Trophoblast cell (in vitro differentiated cells and primary cell): ENCODE measurements around the gene IFNG.

Experiments
- DNase-seq, 2 donors: peaks; one replicate each; pipeline ENCODE4 v3.0.0-alpha.2; 2016
- H2AFZ ChIP-seq: 2 replicates; pipeline ENCODE4 v1.6.1; 2013; ENCODE audit warnings: low read length, moderate library complexity, mild to moderate bottlenecking; ENCODE audit not compliant: insufficient read depth, poor library complexity
- H2AK5ac ChIP-seq: 2 replicates; pipeline ENCODE4 v1.6.1; 2013; ENCODE audit warnings: mild to moderate bottlenecking, low read length
- H2BK120ac ChIP-seq: 2 replicates; pipeline ENCODE4 v1.6.1; 2013; ENCODE audit warnings: low read length, mild to moderate bottlenecking, moderate library complexity; ENCODE audit not compliant: insufficient read depth, poor library complexity
- H2BK12ac ChIP-seq: 2 replicates; pipeline ENCODE4 v1.6.1; 2013; ENCODE audit warnings: mild to moderate bottlenecking, low read length, moderate library complexity
- H2BK5ac ChIP-seq: 2 replicates; pipeline ENCODE4 v1.6.1; 2013; ENCODE audit warnings: low read length, low read depth, moderate library complexity, mild to moderate bottlenecking; ENCODE audit not compliant: poor library complexity
- H3K14ac ChIP-seq: 2 replicates; pipeline ENCODE4 v1.6.1; 2013; ENCODE audit warnings: mild to moderate bottlenecking, low read length
- H3K18ac ChIP-seq: 2 replicates; pipeline ENCODE4 v1.6.1; 2013; ENCODE audit warnings: mild to moderate bottlenecking, low read length
- H3K23ac ChIP-seq: 2 replicates; pipeline ENCODE4 v1.6.1; 2013; ENCODE audit warnings: low read length
- H3K27ac ChIP-seq: 2 replicates; pipeline ENCODE4 v1.5.1; 2013; ENCODE audit warnings: low read depth, mild to moderate bottlenecking, inconsistent platforms, low read length, moderate library complexity
- H3K27me3 ChIP-seq: 2 replicates; pipeline ENCODE4 v1.6.1; 2013; ENCODE audit warnings: inconsistent platforms, mild to moderate bottlenecking, low read length, moderate library complexity; ENCODE audit not compliant: insufficient read depth
- H3K36me3 ChIP-seq, 2 experiments: 1 replicate in 1 of 2; 2 replicates in 1 of 2; pipeline ENCODE4 v1.6.1; 2013; ENCODE audit warnings: low read length in 2 of 2, mild to moderate bottlenecking in 2 of 2, moderate library complexity in 1 of 2; ENCODE audit not compliant: insufficient read depth in 2 of 2, control insufficient read depth in 1 of 2
- H3K4ac ChIP-seq: 2 replicates; pipeline ENCODE4 v1.6.1; 2013; ENCODE audit warnings: low read depth, mild to moderate bottlenecking, low read length, moderate library complexity
- H3K4me1 ChIP-seq, 2 experiments: 1 replicate in 1 of 2; 2 replicates in 1 of 2; pipeline ENCODE4 v1.6.1; 2013; ENCODE audit warnings: low read length in 2 of 2, mild to moderate bottlenecking in 2 of 2, moderate library complexity in 1 of 2; ENCODE audit not compliant: insufficient read depth in 2 of 2, control insufficient read depth in 1 of 2
- H3K4me2 ChIP-seq: 2 replicates; pipeline ENCODE4 v1.6.1; 2013; ENCODE audit warnings: inconsistent platforms, mild to moderate bottlenecking, low read length, moderate library complexity
- H3K4me3 ChIP-seq: 2 replicates; pipeline ENCODE4 v1.5.1; 2013; ENCODE audit warnings: mild to moderate bottlenecking, low read depth, low read length, inconsistent platforms
- H3K79me1 ChIP-seq: one replicate; pipeline ENCODE4 v1.6.1; 2013; ENCODE audit warnings: low read length
- H3K79me2 ChIP-seq: 2 replicates; pipeline ENCODE4 v1.6.1; 2013; ENCODE audit warnings: low read length, mild to moderate bottlenecking; ENCODE audit not compliant: control insufficient read depth, insufficient read depth, poor library complexity
- H3K9ac ChIP-seq: 2 replicates; pipeline ENCODE4 v1.6.1; 2013; ENCODE audit warnings: mild to moderate bottlenecking, low read length
- H3K9me3 ChIP-seq: 2 replicates; pipeline ENCODE4 v1.6.1; 2013; ENCODE audit warnings: low read depth, mild to moderate bottlenecking, control low read depth, inconsistent platforms, low read length; ENCODE audit not compliant: insufficient read depth
- H4K12ac ChIP-seq: 2 replicates; pipeline ENCODE4 v1.6.1; 2013; ENCODE audit warnings: low read depth, mild to moderate bottlenecking, low read length, moderate library complexity
- H4K8ac ChIP-seq: 2 replicates; pipeline ENCODE4 v1.6.1; 2013; ENCODE audit warnings: low read depth, mild to moderate bottlenecking, low read length, moderate library complexity
- H4K91ac ChIP-seq: one replicate; pipeline ENCODE4 v1.6.1; 2013; ENCODE audit warnings: low read depth, mild to moderate bottlenecking, low read length, moderate library complexity
- WGBS: extraction: QIAGEN DNeasy Blood & Tissue Kit; methylation state at CpG from one replicate; pipeline ENCODE4 v1.1.7; 2013; ENCODE audit warnings: missing lambda C conversion rate; ENCODE audit not compliant: insufficient read length, insufficient coverage; ENCODE audit errors: extremely low coverage; 5-methylcytosine and 5-hydroxymethylcytosine counted together

Gene IFNG

GRCh38 chr12:68109001-68109400 lies 50.5 kb downstream of the IFNG start:
- H3K27me3 ChIP-seq = no peaks in the 10 kb centered on the region
- no peaks in the 10 kb centered on the region for H3K4me1 ChIP-seq
- H2BK12ac ChIP-seq = no peak overlapping the region
- H3K23ac ChIP-seq = no peak overlapping the region
- H2BK5ac ChIP-seq = no peak overlapping the region
- H3K18ac ChIP-seq = no peak overlapping the region
- no peaks in the 10 kb centered on the region for H3K9me3 ChIP-seq
- H3K4ac ChIP-seq = no peak overlapping the region
- no peak overlapping the region for H4K12ac ChIP-seq
- H3K36me3 ChIP-seq = no peaks in the 10 kb centered on the region
- no peak overlapping the region for H3K14ac ChIP-seq
- no peaks in the 10 kb centered on the region for H3K79me2 ChIP-seq
- no peak overlapping the region for H3K4me3 ChIP-seq
- no peak overlapping the region for H2BK120ac ChIP-seq
- H3K9ac ChIP-seq = no peak overlapping the region
- no peak overlapping the region for H2AFZ ChIP-seq
- no peak overlapping the region for H4K8ac ChIP-seq
- no peak overlapping the region for H4K91ac ChIP-seq
- H3K27ac ChIP-seq = no peak overlapping the region
- H3K79me1 ChIP-seq = no peaks in the 10 kb centered on the region
- no peak overlapping the region for H2AK5ac ChIP-seq
- H3K4me2 ChIP-seq = no peak overlapping the region
- DNase-seq = no peak

- no peak overlapping the region for H3K4ac ChIP-seq
- no CpG with 5 or more reads among the region's 1 CpG for WGBS
- H3K18ac ChIP-seq = no peak overlapping the region
- no peak overlapping the region for H3K4me2 ChIP-seq
- H3K79me1 ChIP-seq = no peaks in the 10 kb centered on the region
- H2AK5ac ChIP-seq = no peak overlapping the region
- H3K27ac ChIP-seq = no peak overlapping the region
- H4K8ac ChIP-seq = no peak overlapping the region
- no peak overlapping the region for H2BK12ac ChIP-seq
- no peak overlapping the region for H2BK5ac ChIP-seq
- H3K9ac ChIP-seq = no peak overlapping the region
- no peak overlapping the region for H4K12ac ChIP-seq
- no peaks in the 10 kb centered on the region for H3K36me3 ChIP-seq
- no peaks in the 10 kb centered on the region for H3K79me2 ChIP-seq
- H3K23ac ChIP-seq = no peak overlapping the region
- no peaks in the 10 kb centered on the region for H3K4me1 ChIP-seq
- no peaks in the 10 kb centered on the region for H3K9me3 ChIP-seq
- H2AFZ ChIP-seq = no peak overlapping the region
- no peak overlapping the region for H3K4me3 ChIP-seq
- H3K14ac ChIP-seq = no peak overlapping the region
- no peak overlapping the region for H4K91ac ChIP-seq
- no peak for DNase-seq
- no peaks in the 10 kb centered on the region for H3K27me3 ChIP-seq
- no peak overlapping the region for H2BK120ac ChIP-seq
Measured at GRCh38 chr12:68106660-68107059, 52.9 kb downstream of the IFNG start.

GRCh38 chr12:68106160-68106559 lies 53.4 kb downstream of the IFNG start:
- H2BK12ac ChIP-seq = no peak overlapping the region
- H4K12ac ChIP-seq = no peak overlapping the region
- H2BK5ac ChIP-seq = no peak overlapping the region
- H3K9ac ChIP-seq = no peak overlapping the region
- no peak overlapping the region for H2AK5ac ChIP-seq
- no peak overlapping the region for H2AFZ ChIP-seq
- no peaks in the 10 kb centered on the region for H3K79me1 ChIP-seq
- H3K36me3 ChIP-seq = no peaks in the 10 kb centered on the region
- no CpG with 5 or more reads among the region's 5 CpGs for WGBS
- H3K4ac ChIP-seq = no peak overlapping the region
- H3K4me3 ChIP-seq = no peak overlapping the region
- H4K8ac ChIP-seq = no peak overlapping the region
- no peak overlapping the region for H3K27ac ChIP-seq
- H3K9me3 ChIP-seq = no peaks in the 10 kb centered on the region
- no peak overlapping the region for H3K4me2 ChIP-seq
- no peaks in the 10 kb centered on the region for H3K79me2 ChIP-seq
- H3K23ac ChIP-seq = no peak overlapping the region
- no peaks in the 10 kb centered on the region for H3K4me1 ChIP-seq
- no peak overlapping the region for H3K18ac ChIP-seq
- H3K27me3 ChIP-seq = no peaks in the 10 kb centered on the region
- H2BK120ac ChIP-seq = no peak overlapping the region
- no peak overlapping the region for H4K91ac ChIP-seq
- no peak overlapping the region for H3K14ac ChIP-seq
- DNase-seq = no peak
